ENCODE measurements around the gene GRIP2.

GRIP2 gene

GRCh38 chr3:14563946-14564539 lies 23.9 kb upstream of the GRIP2 start:
- in situ Hi-C loops (cut with MboI; ENCODE audit: low pct_unique_long_range_greater_than_20kb, low sequenced_read_pairs): no loop called here
- no peak for DNase-seq

GRCh38 chr3:14562121-14562890 lies 22.2 kb upstream of the GRIP2 start:
- in situ Hi-C loops (cut with MboI; ENCODE audit: low pct_unique_long_range_greater_than_20kb, low sequenced_read_pairs): no loop called here
- DNase-seq: no peak

- in situ Hi-C loops (cut with MboI; ENCODE audit: low pct_unique_long_range_greater_than_20kb, low sequenced_read_pairs): no loop called here
- no peak for DNase-seq
Observed at GRCh38 chr3:14561051-14561960, 21.2 kb upstream of the GRIP2 start.

GRCh38 chr3:14560110-14560509 lies 20.0 kb upstream of the GRIP2 start:
- DNase-seq: no peak
- in situ Hi-C loops (cut with MboI; ENCODE audit: low pct_unique_long_range_greater_than_20kb, low sequenced_read_pairs): no loop called here

GRCh38 chr3:14558029-14558428 lies 17.9 kb upstream of the GRIP2 start:
- no peak for DNase-seq
- in situ Hi-C loops (cut with MboI; ENCODE audit: low pct_unique_long_range_greater_than_20kb, low sequenced_read_pairs): no loop called here

- DNase-seq: no peak
- in situ Hi-C loops (cut with MboI; ENCODE audit: low pct_unique_long_range_greater_than_20kb, low sequenced_read_pairs): no loop called here
Observed at GRCh38 chr3:14555835-14556234, 15.7 kb upstream of the GRIP2 start.

GRCh38 chr3:14554715-14555114 lies 14.6 kb upstream of the GRIP2 start:
- in situ Hi-C loops (cut with MboI; ENCODE audit: low pct_unique_long_range_greater_than_20kb, low sequenced_read_pairs): no loop called here

GRCh38 chr3:14553871-14554270 lies 13.7 kb upstream of the GRIP2 start:
- DNase-seq: peak; percentile 60
- in situ Hi-C loops (cut with MboI; ENCODE audit: low pct_unique_long_range_greater_than_20kb, low sequenced_read_pairs): no loop called here

More at GRCh38 chr3:14554715-14555114, 14.6 kb upstream of the GRIP2 start:
- no peak for DNase-seq

GRCh38 chr3:14552717-14553116 lies 12.6 kb upstream of the GRIP2 start:
- in situ Hi-C loops (cut with MboI; ENCODE audit: low pct_unique_long_range_greater_than_20kb, low sequenced_read_pairs): no loop called here
- DNase-seq: no peak

GRCh38 chr3:14552041-14552648 lies 12.0 kb upstream of the GRIP2 start:
- in situ Hi-C loops (cut with MboI; ENCODE audit: low pct_unique_long_range_greater_than_20kb, low sequenced_read_pairs): no loop called here
- no peak for DNase-seq

- no peak for DNase-seq
Observed at GRCh38 chr3:14550651-14551611, 10.8 kb upstream of the GRIP2 start.

GRCh38 chr3:14550181-14550580 lies 10.0 kb upstream of the GRIP2 start:
- DNase-seq: no peak
- in situ Hi-C loops (cut with MboI; ENCODE audit: low pct_unique_long_range_greater_than_20kb, low sequenced_read_pairs): no loop called here

More at GRCh38 chr3:14550651-14551611, 10.8 kb upstream of the GRIP2 start:
- in situ Hi-C loops (cut with MboI; ENCODE audit: low pct_unique_long_range_greater_than_20kb, low sequenced_read_pairs): no loop called here

GRCh38 chr3:14549256-14549919 lies 9.2 kb upstream of the GRIP2 start:
- DNase-seq: peak; percentile 10
- in situ Hi-C loops (cut with MboI; ENCODE audit: low pct_unique_long_range_greater_than_20kb, low sequenced_read_pairs): no loop called here

- in situ Hi-C loops (cut with MboI; ENCODE audit: low pct_unique_long_range_greater_than_20kb, low sequenced_read_pairs): no loop called here
- peak; percentile 58 for DNase-seq
Observed at GRCh38 chr3:14548321-14548729, 8.2 kb upstream of the GRIP2 start.

GRCh38 chr3:14547693-14548092 lies 7.6 kb upstream of the GRIP2 start:
- in situ Hi-C loops (cut with MboI; ENCODE audit: low pct_unique_long_range_greater_than_20kb, low sequenced_read_pairs): no loop called here
- no peak for DNase-seq

- DNase-seq: no peak
- in situ Hi-C loops (cut with MboI; ENCODE audit: low pct_unique_long_range_greater_than_20kb, low sequenced_read_pairs): no loop called here
Observed at GRCh38 chr3:14546041-14546440, 5.9 kb upstream of the GRIP2 start.

- DNase-seq: no peak
- in situ Hi-C loops (cut with MboI; ENCODE audit: low pct_unique_long_range_greater_than_20kb, low sequenced_read_pairs): no loop called here
Observed at GRCh38 chr3:14545251-14545635, 5.1 kb upstream of the GRIP2 start.

Measured in KBM-7 (cell line).